Dedifferentiated amniotic fluid mesenchymal stem cell (primary cell): Measurements from ENCODE around the gene CYP2A6.
"Not testable (repeated sequence)": the region's sequence is repeated elsewhere in the genome, so short reads cannot be mapped to it uniquely, and the experiment has no call there.

ENCODE experiments used
- DNase-seq: peaks from one replicate; pipeline ENCODE4 v3.0.0-alpha.2; 2016; ENCODE audit errors: extremely low spot score

Gene CYP2A6

DNA sequence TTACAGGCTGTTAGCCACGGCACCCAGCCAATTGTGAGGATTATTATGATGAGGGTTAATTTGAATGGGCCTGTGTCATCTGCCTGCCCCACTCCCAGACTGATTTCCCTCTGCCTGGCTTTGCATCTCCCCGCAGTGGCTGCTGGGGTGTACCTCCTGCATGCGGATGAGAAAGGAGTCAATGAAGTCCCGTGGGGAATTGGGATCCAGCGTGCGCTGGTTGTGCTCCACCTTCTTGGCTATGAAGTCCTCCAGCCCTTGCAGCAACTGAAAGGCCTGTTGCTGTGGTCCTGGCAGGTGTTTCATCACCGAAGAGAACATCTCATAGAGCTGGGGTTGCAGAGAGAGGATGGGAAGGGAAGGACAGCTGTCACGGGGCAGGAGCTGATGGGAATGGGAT is 3.5 kb downstream of the CYP2A6 start:
- not testable (repeated sequence) for DNase-seq

DNA sequence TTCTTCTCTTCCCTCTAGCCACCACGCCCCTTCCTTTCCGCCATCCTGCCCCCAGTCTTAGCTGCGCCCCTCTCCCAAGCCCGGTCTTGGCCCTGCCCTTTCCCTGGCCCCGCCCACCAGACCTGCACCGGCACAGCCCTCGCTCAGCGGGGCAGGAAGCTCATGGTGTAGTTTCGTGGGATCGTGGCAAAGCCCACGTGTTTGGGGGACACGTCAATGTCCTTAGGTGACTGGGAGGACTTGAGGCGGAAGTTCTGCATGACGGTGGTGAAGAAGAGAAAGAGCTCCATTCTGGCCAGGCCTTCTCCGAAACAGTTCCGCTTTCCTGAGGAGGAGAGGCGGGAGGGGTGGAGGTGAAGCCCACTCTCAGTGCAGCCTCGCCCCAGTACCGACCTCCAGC is 6.6 kb downstream of the CYP2A6 start:
- DNase-seq = not testable (repeated sequence)

DNA sequence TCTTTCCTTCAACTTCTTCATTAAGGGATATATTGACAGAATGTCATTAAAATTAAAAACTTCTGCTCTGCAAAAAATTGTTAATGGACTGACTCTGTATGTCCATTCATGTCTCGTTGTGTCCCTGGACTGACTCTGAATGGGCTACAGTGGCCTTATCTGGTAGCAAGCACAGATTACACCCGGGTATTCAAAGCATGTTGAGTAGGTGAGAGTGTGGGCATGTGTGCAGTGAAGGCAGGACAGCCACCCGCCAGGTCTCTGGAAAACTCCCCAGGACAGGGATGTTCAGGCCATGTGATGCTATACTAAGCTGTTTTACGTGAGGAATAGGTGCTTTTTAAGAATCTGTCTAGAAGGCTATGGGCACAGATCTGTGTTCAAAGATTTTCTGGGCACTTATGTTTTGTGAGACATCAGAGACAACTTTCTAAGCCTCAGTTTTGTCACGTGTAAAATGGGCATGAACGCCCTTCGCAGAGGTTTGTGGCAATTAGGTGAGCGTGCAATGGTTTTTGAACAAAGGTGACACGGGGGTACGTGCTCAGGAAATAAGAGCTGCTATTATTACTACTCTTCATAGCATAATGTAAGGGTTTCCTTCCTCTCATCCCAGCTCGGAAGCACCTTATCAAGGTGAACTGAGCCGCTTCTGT is 7.1 kb downstream of the CYP2A6 start:
- not testable (repeated sequence) for DNase-seq

DNA sequence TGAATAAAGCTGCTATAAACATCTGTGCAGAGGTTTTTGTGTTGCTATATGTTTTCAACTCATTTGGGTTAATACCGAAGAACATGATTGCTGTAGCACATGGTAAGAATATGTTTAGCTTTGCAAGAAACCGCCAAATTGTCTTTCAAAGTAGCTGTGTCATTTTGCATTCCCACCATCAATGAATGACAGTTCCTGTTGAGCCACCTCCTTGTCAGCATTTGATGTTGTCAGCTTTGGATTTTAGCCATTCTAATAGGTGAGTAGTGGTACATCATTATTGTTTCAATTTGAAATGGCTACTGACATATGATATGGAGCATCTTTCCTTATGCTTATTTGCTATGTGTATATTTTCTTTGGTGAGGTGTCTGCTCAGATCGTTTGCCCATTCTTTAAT is 8.2 kb downstream of the CYP2A6 start:
- DNase-seq = not testable (repeated sequence)

DNA sequence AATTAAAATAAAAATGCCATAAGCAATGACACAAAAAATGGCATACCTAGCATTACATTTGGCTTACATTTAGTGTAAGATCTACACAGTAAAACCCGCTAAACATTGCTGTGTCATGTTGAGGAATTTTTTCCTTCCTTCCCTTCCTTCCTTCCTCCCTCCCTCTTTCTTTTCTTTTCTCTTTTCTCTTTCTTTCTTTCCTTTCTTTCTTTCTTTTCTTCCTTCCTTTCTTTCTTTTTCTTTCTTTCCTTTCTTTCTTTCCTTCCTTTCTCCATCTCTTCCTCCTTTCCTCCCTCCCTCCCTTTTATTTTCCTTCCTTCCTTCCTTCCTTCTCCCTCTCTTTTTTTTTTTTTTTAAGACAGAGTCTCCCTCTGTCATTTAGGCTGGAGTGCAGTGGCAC is 11.8 kb downstream of the CYP2A6 start:
- not testable (repeated sequence) for DNase-seq

DNA sequence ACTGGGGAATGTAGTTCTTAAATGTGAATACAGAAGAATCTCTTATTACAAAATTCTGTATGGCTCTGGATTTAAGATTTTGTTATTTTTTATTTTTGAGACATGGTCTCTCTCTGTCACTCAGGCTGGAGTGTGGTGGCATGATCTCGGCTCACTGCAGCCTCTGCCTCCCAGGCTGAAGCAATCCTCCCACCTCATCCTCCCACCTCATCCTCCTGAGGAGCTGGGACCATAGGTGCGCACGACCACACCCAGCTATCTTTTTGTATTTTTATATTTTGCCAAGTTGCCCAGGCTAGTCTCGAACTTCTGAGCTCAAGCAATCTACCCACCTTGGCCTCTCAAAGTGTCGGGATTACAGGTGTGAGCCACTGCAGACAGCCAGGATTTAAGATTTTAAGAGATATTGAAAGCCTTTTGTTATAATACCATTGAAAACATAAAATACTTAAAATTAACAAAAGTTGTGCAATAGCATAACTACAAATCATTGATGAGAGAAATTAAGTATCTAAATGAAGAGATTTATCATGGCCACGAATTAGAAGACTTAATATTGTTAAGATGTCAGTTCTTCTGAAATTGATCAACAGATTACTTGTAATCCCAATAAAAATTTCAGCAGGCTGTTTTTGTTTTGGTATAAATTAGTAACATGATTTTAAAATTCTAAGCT is 13.4 kb downstream of the CYP2A6 start:
- no peak for DNase-seq

DNA sequence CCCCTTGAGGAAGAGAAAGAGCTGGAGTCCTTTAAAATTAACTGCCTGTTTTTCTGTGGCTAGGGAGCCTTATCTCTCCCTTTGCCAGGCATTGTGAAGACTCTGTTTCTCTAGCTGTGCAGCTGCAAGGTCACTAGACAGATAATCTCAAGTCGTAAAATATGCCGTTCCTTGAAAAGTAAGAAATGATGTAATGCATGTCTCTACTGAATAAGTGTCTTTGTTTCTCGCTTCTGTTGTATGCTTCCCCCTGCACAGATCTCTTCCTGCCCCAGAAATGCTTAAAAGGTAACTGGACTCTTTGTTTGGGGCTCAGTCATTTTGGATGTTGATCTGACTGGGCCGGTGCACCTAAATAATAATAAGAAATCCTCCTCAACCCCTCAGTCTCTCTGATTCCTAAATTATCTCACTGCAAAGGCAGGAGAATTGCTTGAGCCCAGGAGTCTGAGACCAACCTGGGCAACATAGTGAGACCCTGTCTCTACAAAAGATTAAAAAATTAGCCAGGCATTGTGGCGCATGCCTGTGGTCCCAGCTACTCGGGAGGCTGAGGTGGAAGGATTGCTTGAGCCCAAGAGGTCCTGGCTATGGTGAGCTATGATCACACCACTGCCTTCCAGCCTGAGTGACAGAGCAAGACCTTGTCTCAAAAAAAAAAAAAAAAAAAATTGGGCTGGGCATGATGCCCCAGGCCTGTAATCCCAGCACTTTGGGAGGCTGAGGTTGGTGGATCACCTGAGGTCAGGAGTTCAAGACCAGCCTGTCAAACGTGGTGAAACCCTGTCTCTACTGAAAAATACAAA is 16.3 kb downstream of the CYP2A6 start:
- DNase-seq = not testable (repeated sequence)

DNA sequence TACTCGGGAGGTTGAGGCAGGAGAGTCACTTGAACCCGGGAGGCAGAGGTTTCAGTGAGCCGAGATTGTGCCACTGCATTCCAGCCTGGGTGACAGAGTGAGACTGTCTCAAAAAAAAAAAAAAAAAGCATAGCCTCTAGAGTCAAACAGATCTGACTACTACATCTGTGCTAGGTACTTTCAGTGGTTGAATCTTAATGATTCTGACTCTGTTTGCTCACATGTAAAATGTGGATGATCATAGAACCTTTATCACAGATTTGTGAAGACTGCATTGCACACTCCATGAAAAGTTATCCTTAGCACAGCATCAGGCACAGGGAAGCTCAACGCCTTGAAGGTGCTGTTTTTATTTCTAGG is 17.8 kb downstream of the CYP2A6 start:
- not testable (repeated sequence) for DNase-seq

DNA sequence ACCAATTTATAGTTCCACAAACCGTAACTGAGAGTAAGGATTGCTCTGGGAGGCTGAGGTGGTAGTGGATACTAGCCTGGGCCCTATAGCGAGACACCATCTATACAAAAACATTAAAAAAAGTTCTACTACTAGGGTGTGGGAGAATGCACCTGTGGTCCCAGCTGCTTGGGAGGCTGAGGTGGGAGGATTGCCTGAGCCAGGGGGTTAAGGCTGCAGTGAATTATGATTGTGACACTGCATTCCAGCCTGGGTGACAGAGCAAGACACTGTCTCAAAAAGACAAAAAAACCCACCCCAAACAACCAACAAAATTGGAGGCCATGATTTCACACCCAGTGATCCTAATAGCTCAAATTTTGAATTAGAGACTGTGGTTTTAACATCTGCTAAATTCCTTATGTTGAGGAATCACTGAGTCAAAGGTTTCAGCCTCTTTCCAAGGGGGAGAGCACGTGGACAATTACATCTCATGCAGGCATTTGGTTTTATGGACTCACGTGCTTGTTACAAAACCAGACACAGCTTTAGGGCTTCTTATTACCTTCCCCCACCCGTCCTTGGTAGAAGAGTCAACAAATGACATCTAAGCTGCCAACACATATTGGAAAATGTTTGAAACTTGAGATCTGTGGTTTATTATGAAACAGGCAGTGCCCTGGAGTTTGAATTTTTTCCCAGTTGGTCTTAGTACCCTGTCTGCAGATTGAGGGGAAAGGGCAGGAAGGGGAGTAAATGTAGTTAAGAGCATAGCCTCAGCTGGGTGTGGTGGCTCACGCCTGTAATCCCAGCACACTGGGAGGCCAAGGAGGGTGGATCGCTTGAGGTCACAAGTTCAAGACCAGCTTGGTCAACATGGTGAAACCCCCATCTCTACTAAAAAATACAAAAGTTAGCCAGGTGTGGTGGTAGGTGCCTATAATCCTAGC is 18.5 kb downstream of the CYP2A6 start:
- DNase-seq = peak; percentile 97

DNA sequence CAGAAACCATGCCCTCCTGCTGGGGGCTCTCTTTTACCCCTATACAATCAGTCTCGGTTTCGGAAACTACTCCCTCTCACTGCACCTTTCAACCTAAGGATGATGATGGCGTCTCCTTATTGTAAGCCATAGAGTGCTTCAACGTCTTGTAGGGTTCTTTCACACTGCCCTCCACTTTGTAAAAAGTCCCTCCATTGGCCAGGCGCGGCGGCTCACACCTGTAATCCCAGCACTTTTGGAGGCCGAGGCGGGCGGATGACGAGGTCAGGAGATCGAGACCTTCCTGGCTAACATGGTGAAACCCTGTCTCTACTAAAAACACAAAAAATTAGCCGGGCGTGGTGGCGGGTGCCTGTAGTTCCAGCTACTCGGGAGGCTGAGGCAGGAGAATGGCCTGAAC is 19.5 kb downstream of the CYP2A6 start:
- DNase-seq = not testable (repeated sequence)

DNA sequence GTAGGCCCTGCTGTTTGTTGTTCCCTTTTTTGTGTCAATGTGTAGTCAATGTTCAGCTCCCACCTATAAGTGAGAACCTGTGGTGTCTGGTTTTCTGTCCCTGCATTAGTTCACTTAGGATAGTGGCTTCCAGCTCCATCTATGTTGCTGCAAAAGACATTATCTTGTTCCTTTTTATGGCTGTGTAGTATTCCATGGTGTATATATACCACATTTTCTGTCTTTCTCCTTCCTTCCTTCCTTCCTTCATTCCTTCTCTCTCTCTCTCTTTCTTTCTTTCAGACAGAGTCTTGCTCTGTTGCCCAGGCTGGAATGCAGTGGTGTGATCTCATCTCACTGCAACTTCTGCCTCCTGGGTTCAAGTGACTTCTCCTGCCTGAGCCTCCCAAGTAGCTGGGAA is 21.0 kb downstream of the CYP2A6 start:
- DNase-seq = no peak

DNA sequence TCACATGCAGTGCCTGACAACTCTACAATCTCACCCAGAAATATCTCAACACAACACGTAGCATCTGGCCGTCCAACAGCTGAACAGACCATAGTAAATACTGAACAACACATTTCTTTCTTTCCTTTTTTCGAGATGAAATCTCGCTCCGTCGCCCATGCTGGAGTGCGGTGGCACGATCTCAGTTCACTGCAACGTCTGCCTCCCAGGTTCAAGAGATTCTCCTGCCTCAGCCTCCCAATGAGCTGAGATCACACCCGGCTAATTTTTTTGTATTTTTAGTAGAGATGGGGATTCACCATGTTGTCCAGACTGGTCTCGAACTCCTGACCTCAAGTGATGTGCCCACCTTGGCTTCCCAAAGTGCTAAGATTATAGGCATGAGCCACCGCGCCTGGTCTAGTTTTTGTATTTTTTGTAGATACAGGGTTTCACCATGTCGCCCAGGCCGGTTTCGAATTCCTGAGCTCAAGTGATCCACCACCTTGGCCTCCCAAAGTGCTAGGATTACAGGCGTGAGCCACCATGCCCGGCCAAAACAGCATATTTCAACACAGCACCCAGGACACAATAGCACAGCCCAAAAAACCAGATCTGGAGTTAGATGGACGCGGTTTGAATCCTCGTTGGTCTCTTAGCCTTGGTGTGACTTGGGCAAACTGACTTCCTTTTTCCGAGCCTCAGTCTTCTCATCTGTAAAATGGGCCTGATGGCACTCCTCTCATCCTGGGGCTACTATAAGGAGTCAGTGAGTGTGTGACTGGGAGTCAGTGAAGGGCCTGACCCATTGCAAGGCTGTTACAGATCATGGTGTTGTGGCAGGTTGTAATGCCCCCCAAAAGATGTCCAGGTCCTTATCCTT is 22.6 kb downstream of the CYP2A6 start:
- DNase-seq = no peak

DNA sequence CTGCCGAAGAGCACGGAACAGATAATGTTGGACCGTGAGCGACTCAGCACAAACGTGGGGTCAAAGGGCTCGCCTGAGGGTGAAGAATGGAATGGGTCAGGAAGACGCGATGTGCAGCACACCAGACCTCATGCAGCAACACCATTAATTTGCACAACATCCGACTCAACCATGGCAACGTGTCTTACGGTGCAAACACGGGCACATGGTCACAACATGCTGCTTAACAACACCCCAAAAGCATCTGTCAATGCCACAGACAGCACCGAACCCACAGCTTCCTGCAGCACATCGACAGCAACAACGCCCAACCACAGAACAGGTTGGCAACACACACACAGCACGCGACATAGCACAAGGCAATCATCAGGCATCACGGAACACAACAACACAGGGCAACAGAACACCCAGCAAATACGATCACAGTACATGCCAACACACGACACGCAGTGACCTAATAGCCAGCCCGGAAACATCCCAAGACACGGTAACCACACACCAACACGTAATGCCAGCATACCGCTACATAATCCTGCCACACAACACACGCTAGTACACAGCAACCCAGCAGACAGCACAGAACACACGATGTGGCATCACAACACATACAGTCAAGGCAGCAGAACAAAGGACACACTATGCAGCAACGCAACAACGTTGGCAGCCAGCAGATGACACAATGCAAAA is 23.4 kb downstream of the CYP2A6 start:
- DNase-seq = not testable (repeated sequence)

DNA sequence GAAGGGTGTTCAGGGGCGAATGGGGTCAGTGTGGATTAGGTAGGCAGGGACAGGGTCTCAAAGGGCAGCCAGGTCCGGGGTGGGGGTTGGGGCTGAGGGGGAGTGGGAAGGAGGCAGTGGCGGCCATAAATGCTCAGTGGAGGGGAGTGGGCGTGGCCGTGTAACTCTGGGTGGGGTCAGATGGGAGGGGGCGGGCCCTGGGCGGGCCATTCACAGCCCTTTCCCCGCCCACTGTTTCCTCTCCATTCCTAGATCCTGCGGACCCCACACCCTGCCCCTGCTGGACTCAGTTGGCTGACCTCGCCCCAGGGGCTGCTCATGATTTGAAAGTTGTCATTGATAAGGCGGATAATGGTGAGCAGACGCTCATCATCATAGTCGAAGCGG is 23.9 kb downstream of the CYP2A6 start:
- DNase-seq = not testable (repeated sequence)

DNA sequence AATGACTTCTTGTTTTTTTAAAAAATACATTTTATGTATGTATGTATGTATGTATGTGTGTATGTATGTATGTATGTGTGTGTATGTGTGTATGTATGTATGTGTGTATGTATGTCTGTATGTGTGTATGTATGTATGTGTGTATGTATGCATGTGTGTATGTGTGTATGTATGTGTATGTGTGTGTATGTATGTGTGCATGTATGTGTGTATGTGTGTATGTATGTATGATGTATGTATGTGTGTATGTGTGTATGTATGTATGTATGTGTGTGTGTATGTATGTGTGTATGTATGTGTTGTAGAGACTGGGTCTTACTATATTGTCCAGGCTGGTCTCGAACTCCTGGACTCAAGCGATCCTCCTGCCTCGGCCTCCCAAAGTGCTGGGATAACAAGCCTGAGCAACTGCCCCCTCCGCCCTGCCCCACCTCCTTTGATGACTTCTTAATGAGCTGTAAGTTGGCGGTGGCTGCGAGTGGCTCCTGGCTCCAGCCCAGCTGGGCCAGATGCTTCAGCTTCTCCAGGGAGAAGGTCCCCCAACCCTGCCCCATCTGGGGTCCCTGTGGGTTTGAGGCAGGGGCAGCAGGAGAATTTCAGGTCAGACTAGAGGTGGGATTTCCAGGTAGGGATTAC is 24.7 kb downstream of the CYP2A6 start:
- not testable (repeated sequence) for DNase-seq

DNA sequence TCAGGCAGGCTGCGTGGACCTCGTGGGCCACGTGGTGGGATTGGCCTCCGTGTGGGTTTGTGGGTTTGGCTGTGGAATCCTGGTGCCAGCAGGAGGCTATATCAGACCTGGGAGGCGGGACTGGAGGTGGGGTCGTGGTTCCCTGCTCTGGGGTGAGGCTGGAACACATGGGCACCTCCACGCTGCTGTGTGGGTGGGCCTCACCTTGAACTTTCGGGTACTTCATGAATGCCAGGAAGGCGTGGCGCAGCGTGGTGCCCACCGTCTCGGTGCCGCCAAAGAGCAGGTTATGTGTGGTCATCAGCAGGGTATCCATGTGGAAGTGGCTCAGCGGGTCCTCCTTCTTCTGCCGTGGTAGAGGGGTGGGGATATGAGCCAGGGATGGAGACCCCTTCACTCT is 25.3 kb downstream of the CYP2A6 start:
- DNase-seq = not testable (repeated sequence)

DNA sequence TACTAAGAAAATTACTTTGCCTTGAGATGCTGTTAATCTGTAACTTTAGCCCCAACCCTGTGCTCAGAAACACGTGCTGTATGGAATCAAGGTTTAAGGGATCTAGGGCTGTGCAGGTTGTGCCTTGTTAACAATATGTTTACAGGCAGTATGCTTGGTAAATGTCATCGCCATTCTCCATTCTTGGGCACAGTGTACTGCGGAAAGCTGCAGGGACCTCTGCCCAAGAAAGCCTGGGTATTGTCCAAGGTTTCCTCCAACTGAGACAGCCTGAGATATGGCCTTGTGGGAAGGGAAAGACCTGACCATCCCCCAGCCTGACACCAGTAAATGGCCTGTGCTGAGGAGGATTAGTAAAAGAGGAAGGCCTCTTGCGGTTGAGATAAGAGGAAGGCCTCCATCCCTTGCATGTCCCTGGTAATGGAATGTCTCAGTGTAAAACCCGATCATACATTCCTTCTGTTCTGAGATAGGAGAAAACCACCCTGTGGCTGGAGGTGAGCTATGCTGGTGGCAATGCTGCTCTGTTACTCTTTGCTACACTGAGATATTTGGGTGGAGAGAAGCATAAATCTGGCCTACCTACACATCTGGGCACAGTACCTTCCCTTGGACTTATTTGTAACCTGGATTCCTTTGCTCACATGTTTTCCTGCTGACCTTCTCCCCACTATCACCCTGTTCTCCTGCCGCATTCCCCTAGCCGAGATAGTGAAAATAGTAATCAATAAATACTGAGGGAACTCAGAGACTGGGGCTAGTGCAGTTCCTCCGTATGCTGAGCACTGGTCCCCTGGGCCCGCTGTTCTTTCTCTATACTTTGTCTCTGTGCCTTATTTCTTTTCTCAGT is 27.3 kb downstream of the CYP2A6 start:
- DNase-seq = not testable (repeated sequence)

DNA sequence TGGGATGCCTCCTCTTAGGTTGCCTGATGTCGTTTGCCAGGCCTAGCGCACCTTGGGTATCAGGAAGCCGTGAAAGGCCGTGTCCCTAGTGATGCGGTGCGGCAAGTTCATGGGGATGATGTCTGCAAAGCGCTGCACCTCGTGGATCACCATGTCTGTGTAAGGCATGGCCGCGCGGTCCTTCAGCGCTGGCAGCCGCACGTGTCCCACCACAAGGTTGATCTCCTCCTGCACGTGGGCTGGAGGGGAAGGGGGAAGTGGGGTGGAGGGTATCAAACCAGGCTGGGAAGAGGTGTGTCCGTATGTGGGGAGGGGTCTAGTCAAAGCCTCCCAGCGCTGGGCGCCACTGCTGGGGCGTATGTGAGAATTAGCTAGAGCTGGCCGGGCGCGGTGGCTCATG is 28.1 kb downstream of the CYP2A6 start:
- DNase-seq = no peak
